Rectal smooth muscle tissue (tissue), 1 donor: Measurements from ENCODE around the gene PHAF1.

ENCODE experiments used
- H3K27ac ChIP-seq: one replicate; pipeline ENCODE4 v1.7.0; 2013; ENCODE audit warnings: low read depth, low read length, inconsistent platforms
- H3K27me3 ChIP-seq: one replicate; pipeline ENCODE4 v1.7.0; 2013; ENCODE audit warnings: low read length; ENCODE audit not compliant: control insufficient read depth, insufficient read depth
- H3K36me3 ChIP-seq: one replicate; pipeline ENCODE4 v1.7.0; 2013; ENCODE audit warnings: low read length; ENCODE audit not compliant: control insufficient read depth, insufficient read depth
- H3K4me1 ChIP-seq: one replicate; pipeline ENCODE4 v1.7.0; 2013; ENCODE audit warnings: low read length; ENCODE audit not compliant: control insufficient read depth, insufficient read depth
- H3K4me3 ChIP-seq: one replicate; pipeline ENCODE4 v1.7.0; 2013; ENCODE audit warnings: low read length
- H3K9ac ChIP-seq: one replicate; pipeline ENCODE4 v1.7.0; 2013; ENCODE audit warnings: low read length

PHAF1 gene

DNA sequence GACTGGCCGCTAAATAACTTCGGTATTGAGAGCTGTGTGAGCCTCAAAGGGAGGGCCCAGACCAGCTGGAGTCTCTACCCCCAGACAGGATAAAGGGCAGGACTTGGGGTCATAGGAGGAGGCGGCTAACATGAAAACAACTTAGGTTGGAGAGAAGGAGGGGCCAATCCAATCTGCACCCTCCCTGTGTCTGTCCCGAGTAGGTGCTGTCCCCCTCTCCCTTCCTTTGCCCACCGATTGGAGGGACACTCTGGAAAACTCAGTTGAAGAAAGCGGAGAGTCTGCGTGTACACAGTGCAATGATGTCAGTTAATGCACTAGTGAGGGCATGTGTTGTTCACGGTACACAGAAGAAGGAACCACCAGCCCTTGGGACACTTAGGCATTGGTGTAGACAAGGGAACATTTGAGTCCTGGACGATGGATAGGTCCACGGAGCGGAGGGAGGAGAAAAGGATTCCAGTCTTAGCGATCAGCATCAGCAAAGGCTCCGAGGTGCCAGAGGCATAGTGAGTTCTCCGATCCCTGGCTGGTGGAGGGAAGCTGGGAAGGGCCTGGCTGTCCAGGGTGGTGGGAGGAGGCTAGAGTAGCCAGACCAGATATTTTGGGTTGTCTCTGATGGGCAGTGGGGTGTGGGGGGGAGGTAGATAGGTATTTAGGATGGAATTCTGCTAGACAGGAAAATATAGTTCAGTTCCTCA lies 61.4 kb downstream of the PHAF1 start:
- peak overlapping the region; percentile 93 for H3K27ac ChIP-seq
- peak overlapping the region; percentile 66 for H3K4me3 ChIP-seq
- H3K27me3 ChIP-seq = peaks cover 4% of the 10 kb centered on the region
- H3K9ac ChIP-seq = peak overlapping the region; percentile 52
- no peaks in the 10 kb centered on the region for H3K36me3 ChIP-seq
- H3K4me1 ChIP-seq = peaks cover 25% of the 10 kb centered on the region

DNA sequence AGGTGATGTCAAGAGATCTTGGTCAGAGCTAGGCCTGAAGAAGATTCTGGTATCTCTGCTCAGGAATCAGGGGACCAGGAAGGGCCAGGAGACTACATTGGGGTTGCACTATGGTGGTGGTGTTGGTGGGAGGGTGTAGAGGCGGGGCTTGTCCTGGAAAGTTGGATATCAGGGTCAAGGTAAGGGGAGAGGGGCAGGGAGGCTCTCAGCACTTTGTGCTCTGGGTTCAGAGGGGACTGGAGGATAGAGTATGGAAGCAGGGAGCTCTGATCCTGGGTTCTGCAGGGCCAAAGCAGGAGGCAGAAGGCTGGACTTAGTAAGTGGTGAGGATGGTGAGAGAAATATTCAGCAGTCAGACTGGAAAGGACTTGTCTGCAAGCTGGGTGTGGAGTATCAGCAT lies 63.6 kb downstream of the PHAF1 start:
- no peaks in the 10 kb centered on the region for H3K36me3 ChIP-seq
- peaks cover 25% of the 10 kb centered on the region for H3K4me1 ChIP-seq
- H3K4me3 ChIP-seq = peak overlapping the region; percentile 75
- H3K27me3 ChIP-seq = peaks cover 2% of the 10 kb centered on the region
- H3K27ac ChIP-seq = peak overlapping the region; percentile 84
- H3K9ac ChIP-seq = no peak overlapping the region

DNA sequence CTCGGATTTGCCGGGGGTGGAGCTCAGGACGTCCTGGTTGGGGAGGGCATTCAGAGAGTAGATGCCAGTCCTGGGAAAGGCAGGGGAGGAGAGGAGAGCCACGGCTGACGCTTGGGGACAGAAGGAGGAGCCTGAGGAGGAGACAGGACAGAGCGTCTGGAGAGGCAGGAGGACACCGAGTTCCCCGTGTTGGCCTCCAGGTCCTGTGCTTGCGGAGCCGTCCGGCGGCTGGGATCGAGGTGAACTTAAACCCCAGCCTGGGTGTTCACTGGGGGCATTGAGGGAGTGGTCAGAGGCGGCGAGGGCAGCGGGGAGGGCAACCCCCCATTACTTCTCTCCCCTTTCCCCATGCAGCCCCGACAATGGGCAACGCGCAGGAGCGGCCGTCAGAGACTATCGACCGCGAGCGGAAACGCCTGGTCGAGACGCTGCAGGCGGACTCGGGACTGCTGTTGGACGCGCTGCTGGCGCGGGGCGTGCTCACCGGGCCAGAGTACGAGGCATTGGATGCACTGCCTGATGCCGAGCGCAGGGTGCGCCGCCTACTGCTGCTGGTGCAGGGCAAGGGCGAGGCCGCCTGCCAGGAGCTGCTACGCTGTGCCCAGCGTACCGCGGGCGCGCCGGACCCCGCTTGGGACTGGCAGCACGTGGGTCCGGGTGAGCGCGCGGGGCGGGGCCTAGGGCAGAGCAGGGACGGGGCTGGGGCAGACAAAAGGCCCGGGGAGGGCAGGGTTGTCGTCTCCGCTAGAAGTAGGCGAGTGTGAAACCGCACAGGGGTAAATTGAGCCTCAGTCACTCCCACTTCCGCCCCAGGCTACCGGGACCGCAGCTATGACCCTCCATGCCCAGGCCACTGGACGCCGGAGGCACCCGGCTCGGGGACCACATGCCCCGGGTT lies 64.3 kb downstream of the PHAF1 start:
- Histone ChIP-seq H3K27ac (peak overlapping the region; percentile 84), H3K4me1 (peaks cover 21% of the 10 kb centered on the region)

DNA sequence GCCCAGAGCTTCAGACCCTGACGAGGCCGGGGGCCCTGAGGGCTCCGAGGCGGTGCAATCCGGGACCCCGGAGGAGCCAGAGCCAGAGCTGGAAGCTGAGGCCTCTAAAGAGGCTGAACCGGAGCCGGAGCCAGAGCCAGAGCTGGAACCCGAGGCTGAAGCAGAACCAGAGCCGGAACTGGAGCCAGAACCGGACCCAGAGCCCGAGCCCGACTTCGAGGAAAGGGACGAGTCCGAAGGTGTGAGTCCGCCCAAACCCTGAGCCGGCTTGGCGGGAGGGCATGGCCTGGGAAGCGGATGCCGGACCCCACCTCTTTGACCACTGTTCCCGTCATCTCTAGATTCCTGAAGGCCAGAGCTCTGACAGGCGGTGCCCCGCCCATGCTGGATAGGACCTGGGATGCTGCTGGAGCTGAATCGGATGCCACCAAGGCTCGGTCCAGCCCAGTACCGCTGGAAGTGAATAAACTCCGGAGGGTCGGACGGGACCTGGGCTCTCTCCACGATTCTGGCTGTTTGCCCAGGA lies 65.0 kb downstream of the PHAF1 start:
- Histone ChIP-seq H3K4me3 (peak overlapping the region; percentile 75), H3K9ac (no peak overlapping the region), H3K27ac (peak overlapping the region; percentile 84), H3K36me3 (no peaks in the 10 kb centered on the region), H3K4me1 (peaks cover 15% of the 10 kb centered on the region), H3K27me3 (peaks cover 2% of the 10 kb centered on the region)

More for the DNA sequence above, 64.3 kb downstream of the PHAF1 start:
- H3K9ac ChIP-seq = peak overlapping the region; percentile 19
- H3K36me3 ChIP-seq = no peaks in the 10 kb centered on the region
- H3K4me3 ChIP-seq = peak overlapping the region; percentile 75
- H3K27me3 ChIP-seq = peaks cover 2% of the 10 kb centered on the region

DNA sequence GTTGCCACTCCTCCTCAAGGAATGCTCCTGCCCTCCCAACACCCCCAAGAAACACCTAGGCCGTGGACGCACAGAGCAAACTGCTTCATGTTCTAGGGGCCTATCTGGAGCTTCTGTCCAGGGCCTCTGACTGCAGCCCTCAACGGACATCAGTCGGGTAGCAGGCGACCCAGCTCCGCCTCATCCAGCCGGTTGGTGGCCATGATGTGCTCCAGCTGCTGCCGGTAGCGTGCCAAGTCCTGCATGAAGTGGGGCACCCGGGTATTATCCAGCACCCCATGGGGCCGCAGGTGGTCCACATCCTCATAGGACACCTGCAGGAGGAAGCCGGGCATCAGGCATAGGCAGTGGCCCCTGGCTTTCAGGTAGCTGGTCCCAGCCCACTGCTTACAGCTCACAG lies 66.9 kb downstream of the PHAF1 start:
- peaks cover 2% of the 10 kb centered on the region for H3K27me3 ChIP-seq
- H3K36me3 ChIP-seq = no peaks in the 10 kb centered on the region
- H3K4me1 ChIP-seq = peaks cover 12% of the 10 kb centered on the region
- H3K9ac ChIP-seq = no peak overlapping the region
- H3K4me3 ChIP-seq = no peak overlapping the region
- no peak overlapping the region for H3K27ac ChIP-seq

DNA sequence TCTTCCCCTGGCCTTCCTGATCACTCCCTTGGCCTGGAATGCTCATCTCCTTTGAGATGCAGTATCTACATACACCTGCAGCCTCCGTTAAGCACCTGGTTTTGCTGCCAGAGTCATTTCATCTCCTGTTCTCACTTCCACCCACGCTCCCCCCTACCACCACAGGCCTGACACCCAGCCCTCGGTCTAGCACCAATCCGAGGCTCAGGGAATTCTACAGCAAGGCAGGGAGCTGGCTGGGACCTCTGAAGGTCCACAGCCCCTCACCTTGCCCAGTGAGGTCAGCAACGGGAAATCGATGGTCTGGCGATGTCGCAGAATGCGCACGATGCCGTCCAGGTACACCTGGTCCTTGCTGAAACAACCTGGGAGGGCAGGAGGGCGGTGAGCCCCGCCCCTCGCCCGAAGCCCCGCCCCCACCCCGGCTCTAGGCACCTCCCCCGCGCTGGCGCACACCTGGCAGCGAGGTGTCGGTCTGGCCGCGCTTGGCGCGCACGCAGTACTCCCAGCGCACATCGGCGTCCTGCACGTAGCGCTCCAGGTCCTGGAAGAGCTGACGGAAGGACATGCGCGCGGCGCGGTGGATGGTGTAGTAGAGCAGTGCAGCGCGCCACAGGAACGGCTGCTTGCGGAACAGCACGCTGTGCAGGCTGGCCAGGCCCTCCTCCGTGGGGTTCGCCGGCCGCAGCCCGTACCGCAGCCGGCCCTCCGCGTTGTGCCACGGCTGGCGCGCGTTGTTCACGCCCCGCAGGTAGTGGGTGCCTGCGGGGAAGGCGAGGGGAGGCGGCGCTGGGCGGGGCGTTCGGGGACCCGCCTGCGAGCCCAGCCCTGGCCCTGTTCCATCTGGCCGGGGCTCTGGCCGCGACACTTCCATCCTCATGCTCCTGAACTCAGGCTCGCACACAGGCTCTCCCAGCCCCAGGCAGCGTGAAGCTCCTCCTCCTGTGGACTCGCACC lies 68.3 kb downstream of the PHAF1 start:
- Histone ChIP-seq H3K4me3 (peak overlapping the region; percentile 65), H3K4me1 (peaks cover 13% of the 10 kb centered on the region), H3K27ac (no peak overlapping the region), H3K27me3 (peaks cover 2% of the 10 kb centered on the region), H3K36me3 (no peaks in the 10 kb centered on the region), H3K9ac (no peak overlapping the region)

DNA sequence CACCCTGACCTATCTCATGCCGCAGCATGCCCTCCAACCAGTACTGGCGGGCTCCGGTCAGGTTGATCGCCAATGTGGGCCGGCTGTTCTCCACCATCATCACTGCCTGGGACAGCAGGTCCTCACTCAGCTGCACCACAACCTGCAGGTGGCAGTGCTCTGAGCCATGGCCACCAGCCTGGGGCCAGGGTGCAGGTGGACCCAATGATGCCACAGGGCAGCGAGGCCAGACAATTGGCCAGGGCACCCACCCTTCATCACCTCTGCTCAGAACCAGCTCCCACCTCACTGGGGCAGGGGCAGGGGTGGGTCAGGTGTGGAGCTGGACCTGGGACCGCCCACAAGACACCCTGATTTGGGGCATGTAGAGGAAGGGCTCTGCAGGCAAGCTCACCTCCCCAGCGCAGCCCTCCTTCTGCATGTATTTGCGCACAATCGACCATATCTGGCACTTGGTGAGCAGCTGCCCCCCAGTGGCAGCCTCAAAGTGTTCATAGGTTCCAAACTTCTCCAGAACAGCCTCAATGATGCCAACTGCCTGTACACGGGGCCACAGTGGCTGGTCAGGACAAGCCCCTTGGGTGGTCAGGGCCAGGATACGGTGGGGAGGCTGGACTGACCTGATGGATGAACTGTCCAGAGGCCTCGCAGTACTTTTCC lies 69.8 kb downstream of the PHAF1 start:
- peaks cover 7% of the 10 kb centered on the region for H3K4me1 ChIP-seq
- H3K27ac ChIP-seq = no peak overlapping the region
- H3K36me3 ChIP-seq = no peaks in the 10 kb centered on the region
- H3K9ac ChIP-seq = no peak overlapping the region
- no peak overlapping the region for H3K4me3 ChIP-seq
- H3K27me3 ChIP-seq = peaks cover 2% of the 10 kb centered on the region

DNA sequence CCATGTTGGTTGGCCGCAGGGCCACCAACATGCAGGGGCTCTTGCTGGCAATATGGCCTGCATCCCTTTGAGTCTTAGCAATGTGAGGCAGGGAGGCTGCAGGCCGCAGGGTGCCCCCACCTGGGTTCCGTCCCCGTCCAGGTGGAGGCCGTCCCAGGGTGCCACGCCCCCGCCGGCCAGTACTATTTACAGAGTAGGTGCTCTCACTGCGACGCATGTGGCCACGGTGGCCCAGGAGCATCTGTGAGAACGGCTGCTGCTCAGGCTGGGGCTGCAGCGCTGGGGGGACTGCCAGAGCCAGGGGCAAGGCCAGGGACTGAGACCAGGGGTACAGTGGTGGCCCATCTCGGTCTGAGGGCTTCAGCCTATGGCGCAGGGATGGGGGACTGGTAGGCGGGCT lies 70.4 kb downstream of the PHAF1 start:
- H3K4me1 ChIP-seq = peaks cover 5% of the 10 kb centered on the region
- H3K9ac ChIP-seq = no peak overlapping the region
- H3K27me3 ChIP-seq = peaks cover 2% of the 10 kb centered on the region
- no peaks in the 10 kb centered on the region for H3K36me3 ChIP-seq
- no peak overlapping the region for H3K27ac ChIP-seq
- H3K4me3 ChIP-seq = no peak overlapping the region

DNA sequence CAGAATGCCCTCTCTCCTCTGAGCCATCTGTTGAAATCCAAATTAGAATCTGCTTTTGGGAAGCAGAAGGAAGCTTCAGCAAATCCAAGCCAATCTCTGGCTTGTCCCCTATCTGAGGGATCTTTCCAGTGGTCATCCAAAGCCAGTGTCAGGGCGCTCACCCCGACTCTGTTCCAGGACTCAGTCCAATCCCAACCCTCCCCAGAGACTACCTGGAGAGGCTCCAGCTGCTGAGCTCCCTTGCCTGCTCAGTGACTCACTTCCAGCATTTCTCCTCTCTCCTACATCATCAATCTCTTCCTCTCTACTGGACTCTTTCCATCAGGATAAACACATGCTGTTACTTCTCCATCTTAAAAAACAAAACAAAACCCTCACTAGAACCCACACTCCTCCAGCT lies 71.6 kb downstream of the PHAF1 start:
- peaks cover 5% of the 10 kb centered on the region for H3K4me1 ChIP-seq
- no peak overlapping the region for H3K4me3 ChIP-seq
- no peaks in the 10 kb centered on the region for H3K27me3 ChIP-seq
- H3K9ac ChIP-seq = no peak overlapping the region
- H3K36me3 ChIP-seq = no peaks in the 10 kb centered on the region
- H3K27ac ChIP-seq = no peak overlapping the region

DNA sequence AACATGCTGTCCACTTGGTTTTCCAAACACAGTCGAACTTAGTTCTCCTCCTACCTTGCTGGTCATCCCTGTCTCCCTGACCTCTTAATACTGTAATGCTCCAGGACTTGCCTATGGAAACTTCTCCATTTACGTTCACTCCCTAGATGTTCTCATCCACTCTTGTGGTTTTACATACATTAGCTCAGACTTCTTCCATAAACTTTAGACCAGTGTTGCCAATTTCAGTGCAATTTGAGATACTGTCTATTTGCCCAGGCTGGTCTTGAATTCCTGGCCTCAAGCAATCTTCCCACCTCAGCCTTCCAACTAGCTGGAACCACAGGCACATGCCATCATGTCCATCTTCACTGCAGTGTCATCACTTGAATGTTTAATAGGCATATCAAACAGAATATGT lies 72.5 kb downstream of the PHAF1 start:
- H3K9ac ChIP-seq = no peak overlapping the region
- no peak overlapping the region for H3K27ac ChIP-seq
- no peaks in the 10 kb centered on the region for H3K27me3 ChIP-seq
- no peaks in the 10 kb centered on the region for H3K36me3 ChIP-seq
- no peak overlapping the region for H3K4me3 ChIP-seq
- H3K4me1 ChIP-seq = peaks cover 5% of the 10 kb centered on the region

DNA sequence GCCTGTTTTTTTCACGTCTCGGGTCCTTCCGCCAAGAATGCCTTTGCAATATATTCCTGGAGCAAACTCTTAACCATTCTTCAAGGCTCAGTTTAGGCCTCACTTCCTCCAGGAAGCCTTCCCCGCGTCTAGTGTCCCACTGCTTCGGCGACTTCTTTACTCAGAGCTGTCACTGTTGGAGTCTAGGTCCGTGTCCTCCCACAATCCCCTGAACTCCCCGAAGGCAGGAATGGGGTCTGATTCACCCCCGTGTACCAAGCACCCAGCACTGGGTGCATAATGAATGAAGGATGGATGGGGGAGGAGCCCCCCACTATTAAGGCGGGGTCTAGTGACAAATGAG lies 73.5 kb downstream of the PHAF1 start:
- Histone ChIP-seq H3K27ac (peak overlapping the region; percentile 93), H3K27me3 (no peaks in the 10 kb centered on the region), H3K9ac (no peak overlapping the region), H3K4me3 (peak overlapping the region; percentile 71), H3K36me3 (no peaks in the 10 kb centered on the region), H3K4me1 (peaks cover 5% of the 10 kb centered on the region)
